VCaP (cell line): ENCODE measurements around the gene CCDC190.

ENCODE experiments used
- H3K27ac ChIP-seq: fragments of 450-650 bp; 2 replicates; pipeline ENCODE4 v1.5.1; 2017
- CTCF ChIP-seq: fragments of 450-650 bp; conservative IDR thresholded peaks from 2 replicates; pipeline ENCODE4 v1.5.1; 2017; ENCODE audit warnings: mild to moderate bottlenecking, moderate library complexity

The CCDC190 gene

GRCh38 chr1:162846256-162847212 is 14.4 kb downstream of the CCDC190 start:
- no peak overlapping the region for H3K27ac ChIP-seq
- no peak for TF ChIP-seq CTCF

GRCh38 chr1:162844153-162844552 is 16.8 kb downstream of the CCDC190 start:
- no peak for TF ChIP-seq CTCF
- H3K27ac ChIP-seq, result no peak overlapping the region

GRCh38 chr1:162840250-162840839 is 20.6 kb downstream of the CCDC190 start:
- TF ChIP-seq CTCF, result no peak
- H3K27ac ChIP-seq, result no peak overlapping the region

GRCh38 chr1:162838863-162839262 is 22.1 kb downstream of the CCDC190 start:
- no peak overlapping the region for H3K27ac ChIP-seq
- no peak for TF ChIP-seq CTCF

- H3K27ac ChIP-seq, result no peak overlapping the region
- no peak for TF ChIP-seq CTCF
Observed at GRCh38 chr1:162835157-162835899, 25.6 kb downstream of the CCDC190 start.

- no peak overlapping the region for H3K27ac ChIP-seq
- no peak for TF ChIP-seq CTCF
Observed at GRCh38 chr1:162832470-162832869, 28.5 kb downstream of the CCDC190 start.

- no peak for TF ChIP-seq CTCF
- H3K27ac ChIP-seq, result no peak overlapping the region
Observed at GRCh38 chr1:162829268-162829667, 31.7 kb downstream of the CCDC190 start.
